Stomach (tissue), 4 donors: ENCODE data around the gene AFF4.

Experiments used
- CTCF ChIP-seq, 7 experiments: fragments of 450-650 bp in 4 of 7; fragments of 200-600 bp in 3 of 7; sonication (generic) in 3 of 7; IDR thresholded peaks; one replicate each; pipeline ENCODE4 v1.5.1; 2016 to 2019; ENCODE audit warnings: antibody characterized with exemption in 7 of 7, control low read depth in 2 of 7, mild to moderate bottlenecking in 1 of 7
- POLR2A ChIP-seq, 4 donors: fragments of 450-650 bp; IDR thresholded peaks; one replicate each; pipeline ENCODE4 v1.6.1; 2016; ENCODE audit warnings: antibody characterized with exemption in 4 of 4, control low read depth in 2 of 4, mild to moderate bottlenecking in 1 of 4, moderate library complexity in 1 of 4
- POLR2AphosphoS5 ChIP-seq, 3 donors: sonication (generic); formaldehyde crosslinking; IDR thresholded peaks; one replicate each; pipeline ENCODE4 v1.6.1; 2016; ENCODE audit warnings: antibody characterized with exemption in 3 of 3

- TF ChIP-seq CTCF (IDR thresholded peaks at IDR 0.05) (no peak), POLR2AphosphoS5 (IDR thresholded peaks at IDR 0.05) (no peak), POLR2A (IDR thresholded peaks at IDR 0.05) (no peak)
Measured at GRCh38 chr5:132841305-132841704, 122.1 kb downstream of the AFF4 start.
